ES-I3 (cell line): ENCODE data around the gene NCKAP1.
"Not testable (repeated sequence)": the region's sequence is repeated elsewhere in the genome, so short reads cannot be mapped to it uniquely, and the experiment has no call there.

Experiments used
- H3K36me3 ChIP-seq: 2 replicates; pipeline ENCODE4 v1.6.1; 2013; ENCODE audit warnings: mild to moderate bottlenecking, low read length, control low read depth, moderate library complexity; ENCODE audit not compliant: insufficient read depth
- H3K4me1 ChIP-seq: 2 replicates; pipeline ENCODE4 v1.6.1; 2013; ENCODE audit warnings: mild to moderate bottlenecking, control low read depth, low read length; ENCODE audit not compliant: insufficient read depth
- H3K9ac ChIP-seq: 2 replicates; pipeline ENCODE4 v1.6.1; 2013; ENCODE audit warnings: low read depth, mild to moderate bottlenecking, low read length, moderate library complexity
- H3K9me3 ChIP-seq: 2 replicates; pipeline ENCODE4 v1.6.1; 2013; ENCODE audit warnings: mild to moderate bottlenecking, low read length, moderate library complexity; ENCODE audit not compliant: control insufficient read depth, insufficient read depth

Gene NCKAP1

DNA sequence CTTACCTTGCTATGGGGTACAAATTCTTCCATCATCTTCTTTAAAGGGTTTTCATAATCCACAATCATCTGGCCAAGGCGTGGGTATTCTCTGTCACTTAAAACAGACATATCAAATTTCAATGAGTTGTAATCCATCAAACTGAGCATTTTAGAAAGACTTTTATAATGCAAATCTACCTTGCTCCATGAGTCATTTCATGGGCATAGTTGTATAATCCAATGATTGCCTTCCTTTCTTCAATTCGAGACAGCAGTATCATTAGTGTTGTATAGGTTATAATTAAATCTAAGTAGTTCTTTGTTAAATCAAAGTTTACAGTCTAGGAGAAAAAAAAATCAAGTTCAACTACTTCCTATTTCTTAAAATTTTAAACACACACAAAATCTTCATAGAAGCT, 36.3 kb downstream of the NCKAP1 start:
- Histone ChIP-seq H3K4me1 (peaks cover 10% of the 10 kb centered on the region; the same call in 1 of the 2 replicates), H3K9ac (no peak overlapping the region), H3K9me3 (no peaks in the 10 kb centered on the region), H3K36me3 (peaks cover 7% of the 10 kb centered on the region)

DNA sequence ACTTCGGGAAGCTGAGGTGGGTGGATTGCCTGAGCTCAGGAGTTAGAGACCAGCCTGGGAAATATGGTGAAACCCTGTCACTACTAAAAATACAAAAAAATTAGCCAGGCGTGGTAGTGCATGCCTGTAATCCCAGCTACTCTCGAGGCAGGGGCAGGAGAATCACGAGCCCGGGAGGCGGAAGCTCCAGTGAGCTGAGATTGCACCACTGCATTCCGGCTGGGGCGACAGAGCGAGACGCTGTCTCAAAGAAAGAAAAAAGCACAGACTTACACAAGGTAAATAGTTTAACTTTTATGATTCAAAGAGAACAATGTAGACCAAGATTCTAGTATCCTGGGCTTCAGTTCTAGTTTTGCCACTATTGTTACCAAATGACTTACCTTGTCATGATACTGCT, 37.4 kb downstream of the NCKAP1 start:
- Histone ChIP-seq H3K9ac (no peak overlapping the region), H3K36me3 (peaks cover 7% of the 10 kb centered on the region), H3K9me3 (no peaks in the 10 kb centered on the region), H3K4me1 (peaks cover 10% of the 10 kb centered on the region; the same call in 1 of the 2 replicates)

DNA sequence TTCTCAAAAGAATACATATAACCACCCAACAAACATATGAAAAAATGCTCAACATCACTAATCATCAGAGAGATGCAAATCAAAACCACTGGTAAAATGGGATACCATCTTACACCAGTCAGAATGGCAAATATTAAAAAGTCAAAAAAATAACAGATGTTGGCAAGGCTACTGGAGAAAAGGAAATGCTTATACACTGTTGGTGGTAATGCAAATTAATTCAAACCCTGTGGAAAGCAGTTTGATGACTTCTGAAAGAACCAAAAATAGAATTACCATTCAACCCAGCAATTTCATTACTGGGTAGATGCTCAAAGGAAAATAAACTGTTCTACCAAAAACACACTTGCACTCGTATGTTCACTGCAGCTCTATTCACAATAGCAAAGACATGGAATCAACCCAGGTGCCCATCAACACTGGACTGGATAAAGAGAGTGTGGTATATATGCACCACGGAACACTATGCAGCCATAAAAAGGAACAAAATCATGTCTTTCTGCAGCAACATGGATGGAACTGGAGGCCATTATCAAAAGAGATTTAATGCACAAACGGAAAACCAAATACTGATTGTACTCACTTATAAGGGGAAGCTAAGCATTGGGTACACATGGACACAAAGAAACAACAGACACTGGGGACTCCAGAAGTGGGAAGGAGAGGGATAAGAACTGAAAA, 38.8 kb downstream of the NCKAP1 start:
- Histone ChIP-seq H3K9ac (no peak overlapping the region), H3K4me1 (peaks cover 10% of the 10 kb centered on the region; the same call in 1 of the 2 replicates), H3K9me3 (no peaks in the 10 kb centered on the region), H3K36me3 (peaks cover 11% of the 10 kb centered on the region)

DNA sequence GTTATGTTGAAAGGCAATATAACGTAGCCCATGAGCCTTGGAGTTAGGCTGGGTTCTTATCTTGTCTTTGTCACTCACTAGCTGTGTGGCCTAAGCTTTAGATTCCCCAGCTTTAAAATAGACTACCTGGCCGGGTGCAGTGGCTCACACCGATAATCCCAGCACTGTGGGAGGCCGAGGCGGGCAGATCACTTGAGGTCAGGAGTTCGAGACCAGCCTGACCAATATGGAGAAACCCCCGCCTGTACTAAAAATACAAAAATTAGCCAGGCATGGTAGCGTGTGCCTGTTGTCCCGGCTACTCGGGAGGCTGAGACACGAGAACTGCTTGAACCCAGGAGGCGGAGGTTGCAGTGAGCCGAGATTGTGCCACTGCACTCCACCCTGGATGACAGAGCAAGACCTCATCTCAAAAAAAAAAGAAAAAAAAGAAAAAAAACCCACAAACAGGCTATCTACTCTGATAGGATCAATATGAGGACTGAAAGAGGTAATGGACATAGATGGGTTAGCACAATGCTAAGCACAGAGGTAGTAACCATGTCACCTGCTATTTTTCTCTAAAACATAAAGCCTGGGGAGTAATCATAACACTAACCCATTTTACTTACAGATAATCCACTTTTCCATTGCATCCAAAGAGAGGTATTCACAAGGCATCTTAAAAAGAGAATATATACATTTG, 43.9 kb downstream of the NCKAP1 start:
- Histone ChIP-seq H3K9ac (no peak overlapping the region), H3K9me3 (no peaks in the 10 kb centered on the region), H3K4me1 (no peaks in the 10 kb centered on the region), H3K36me3 (peaks cover 8% of the 10 kb centered on the region)

DNA sequence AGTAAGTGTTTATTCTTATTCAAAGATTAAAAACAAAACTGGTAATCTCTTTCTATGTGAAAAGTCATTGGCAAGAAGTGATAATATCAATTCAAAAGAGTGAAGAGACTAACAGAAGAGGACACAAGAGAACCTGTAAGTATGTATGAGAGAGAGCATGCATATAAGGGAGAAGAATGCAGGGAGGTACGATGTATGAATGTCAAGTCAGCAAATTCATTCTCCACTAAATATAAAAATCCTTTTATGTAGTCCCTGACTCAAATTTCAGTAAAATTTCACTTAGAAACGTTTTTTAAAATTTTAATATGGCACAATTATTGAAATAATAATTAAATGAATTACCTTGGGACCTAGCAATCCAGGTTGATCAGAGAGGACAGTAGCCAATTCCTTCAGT, 55.3 kb downstream of the NCKAP1 start:
- Histone ChIP-seq H3K9ac (no peak overlapping the region), H3K9me3 (no peaks in the 10 kb centered on the region), H3K4me1 (no peaks in the 10 kb centered on the region), H3K36me3 (peaks cover 6% of the 10 kb centered on the region; the same call in 1 of the 2 replicates)

DNA sequence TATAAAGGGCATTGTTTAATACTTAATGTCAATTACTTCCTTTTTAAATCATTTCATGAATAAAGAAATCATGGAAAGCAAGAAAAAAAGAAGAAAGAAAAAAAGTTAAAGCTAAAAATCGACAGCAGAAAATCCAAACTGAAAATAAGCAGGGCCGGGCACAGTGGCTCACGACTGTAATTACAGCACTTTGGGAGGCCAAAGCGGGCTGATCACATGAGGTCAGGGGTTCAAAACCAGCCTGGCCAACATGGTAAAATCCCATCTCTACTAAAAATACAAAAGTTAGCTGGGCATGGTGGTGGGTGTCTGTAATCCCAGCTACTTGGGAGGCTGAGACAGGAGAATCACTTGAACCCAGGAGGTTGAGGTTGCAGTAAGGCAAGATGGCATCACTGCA, 56.8 kb downstream of the NCKAP1 start:
- H3K4me1 ChIP-seq, H3K9me3 ChIP-seq, H3K36me3 ChIP-seq, H3K9ac ChIP-seq: not testable (repeated sequence)

DNA sequence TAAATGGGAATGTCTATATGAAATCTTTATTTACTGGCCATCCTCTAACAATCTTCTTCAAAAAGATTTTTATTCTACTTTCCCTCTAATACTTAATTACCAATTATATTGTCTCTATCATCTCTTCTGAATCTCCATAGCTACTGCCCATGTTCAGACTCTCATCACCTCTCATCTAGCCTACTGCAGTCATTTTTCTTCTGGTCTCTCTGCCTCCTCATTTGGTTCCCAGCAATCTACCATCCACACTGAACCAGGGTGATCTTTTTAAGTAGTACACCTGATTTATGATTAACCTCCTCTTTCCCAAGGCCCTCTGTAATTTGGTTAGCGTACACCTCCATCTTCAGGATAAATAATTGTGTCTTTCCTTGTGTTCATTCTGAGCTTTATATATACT, 57.6 kb downstream of the NCKAP1 start:
- no peaks in the 10 kb centered on the region for H3K4me1 ChIP-seq
- no peaks in the 10 kb centered on the region for H3K9me3 ChIP-seq
- H3K9ac ChIP-seq: no peak overlapping the region
- peaks cover 6% of the 10 kb centered on the region for H3K36me3 ChIP-seq

DNA sequence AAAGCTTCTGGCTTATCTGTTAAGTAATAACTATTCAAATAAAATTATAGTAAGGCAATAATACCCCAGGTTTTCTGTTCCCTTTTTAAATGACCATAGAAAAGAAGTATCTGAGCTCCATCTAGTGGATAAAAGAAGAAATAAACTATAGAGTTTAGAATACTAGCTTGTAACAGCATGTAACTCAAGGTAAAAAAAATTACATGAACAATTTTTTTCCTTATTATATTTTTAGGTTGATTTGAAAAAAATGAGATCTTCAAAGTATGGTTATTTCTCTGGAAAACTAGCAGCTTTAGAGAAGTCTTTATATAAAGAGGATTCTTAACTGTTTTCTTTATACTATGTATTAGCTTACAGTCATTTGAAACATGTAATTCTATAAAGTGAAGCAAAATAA, 58.1 kb downstream of the NCKAP1 start:
- H3K9ac ChIP-seq: no peak overlapping the region
- no peaks in the 10 kb centered on the region for H3K9me3 ChIP-seq
- H3K4me1 ChIP-seq: no peaks in the 10 kb centered on the region
- H3K36me3 ChIP-seq: peaks cover 6% of the 10 kb centered on the region

DNA sequence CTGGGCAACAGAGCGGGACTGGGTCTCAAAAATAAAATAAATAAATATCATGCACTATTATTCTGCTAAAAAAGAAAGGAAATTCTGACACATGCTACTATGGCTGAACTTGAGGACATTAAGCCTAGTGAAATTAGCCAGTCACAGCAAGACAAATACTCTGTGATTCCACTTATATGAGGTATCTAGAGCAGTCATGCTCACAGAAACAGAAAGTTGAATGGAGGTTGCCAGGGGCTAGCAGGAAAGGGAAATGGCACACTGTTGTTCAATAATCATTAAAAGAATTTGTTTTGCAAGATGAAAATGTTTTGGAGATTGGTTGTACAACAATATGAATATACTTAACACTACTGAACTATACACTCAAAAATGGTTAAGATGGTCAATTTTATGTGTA, 60.8 kb downstream of the NCKAP1 start:
- Histone ChIP-seq H3K9ac (no peak overlapping the region), H3K36me3 (peaks cover 6% of the 10 kb centered on the region), H3K4me1 (no peaks in the 10 kb centered on the region), H3K9me3 (no peaks in the 10 kb centered on the region)

DNA sequence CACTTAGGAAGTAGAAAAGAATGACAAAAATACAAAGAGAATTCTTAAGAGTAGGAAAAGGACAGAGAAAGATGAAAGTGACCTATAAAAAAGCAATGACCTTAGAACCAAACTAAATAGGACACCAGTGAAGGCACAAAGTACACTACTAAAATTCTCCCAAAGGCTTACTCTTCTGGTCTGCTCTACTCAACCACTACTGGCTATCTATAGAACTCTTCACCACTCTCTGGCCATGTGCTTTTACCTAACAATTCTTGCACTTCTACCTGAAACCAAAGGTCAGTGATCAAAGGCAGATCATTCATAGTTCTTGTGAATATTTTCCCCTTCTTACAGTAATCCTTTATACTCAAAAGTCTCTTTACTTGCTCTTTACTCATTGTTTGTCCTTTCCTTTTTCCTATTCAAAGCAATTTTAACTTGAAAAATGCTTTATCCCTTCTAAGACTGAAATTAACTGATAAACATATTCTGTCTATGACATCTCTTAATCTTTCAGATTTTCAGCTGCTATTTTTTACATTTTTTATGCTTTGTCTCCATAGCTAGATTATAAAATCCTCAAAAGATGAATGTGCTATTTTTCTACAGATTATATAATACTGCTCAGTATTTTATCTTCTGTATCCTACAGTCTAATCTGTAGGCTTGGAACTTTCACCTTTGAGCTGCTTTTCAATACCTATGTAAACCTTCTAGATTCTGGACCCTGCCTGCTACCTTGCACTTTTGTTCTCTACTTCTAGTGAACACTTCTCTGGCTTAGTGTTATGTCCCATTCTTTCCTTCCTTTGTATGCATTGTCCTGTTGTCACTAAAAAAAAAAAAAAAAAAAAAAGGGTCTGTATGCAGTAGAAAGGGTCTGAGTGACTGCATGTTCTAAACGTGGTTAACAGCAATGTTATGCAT, 64.6 kb downstream of the NCKAP1 start:
- H3K9me3 ChIP-seq: no peaks in the 10 kb centered on the region
- H3K36me3 ChIP-seq: peaks cover 4% of the 10 kb centered on the region; the same call in 1 of the 2 replicates
- H3K4me1 ChIP-seq: no peaks in the 10 kb centered on the region
- H3K9ac ChIP-seq: no peak overlapping the region

DNA sequence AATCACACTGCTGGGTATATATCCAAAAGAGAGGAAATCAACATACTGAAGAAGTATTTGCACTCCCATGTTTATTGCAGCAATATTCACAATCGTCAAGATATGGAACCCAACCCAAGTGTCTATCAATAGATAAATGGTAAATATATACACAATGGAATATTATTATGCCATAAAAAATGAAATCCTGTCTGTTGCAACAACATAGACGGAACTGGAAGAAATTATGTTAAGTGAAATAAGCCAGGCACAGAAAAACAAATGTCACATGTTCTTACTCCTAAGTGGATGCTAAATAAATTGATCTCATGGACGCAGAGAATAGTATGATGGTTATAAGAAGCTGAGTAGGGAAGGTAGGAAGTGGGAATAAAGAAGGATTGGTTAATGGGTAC, 65.7 kb downstream of the NCKAP1 start:
- H3K36me3 ChIP-seq: peaks cover 5% of the 10 kb centered on the region; the same call in 1 of the 2 replicates
- no peak overlapping the region for H3K9ac ChIP-seq
- H3K9me3 ChIP-seq: no peaks in the 10 kb centered on the region
- H3K4me1 ChIP-seq: no peaks in the 10 kb centered on the region

DNA sequence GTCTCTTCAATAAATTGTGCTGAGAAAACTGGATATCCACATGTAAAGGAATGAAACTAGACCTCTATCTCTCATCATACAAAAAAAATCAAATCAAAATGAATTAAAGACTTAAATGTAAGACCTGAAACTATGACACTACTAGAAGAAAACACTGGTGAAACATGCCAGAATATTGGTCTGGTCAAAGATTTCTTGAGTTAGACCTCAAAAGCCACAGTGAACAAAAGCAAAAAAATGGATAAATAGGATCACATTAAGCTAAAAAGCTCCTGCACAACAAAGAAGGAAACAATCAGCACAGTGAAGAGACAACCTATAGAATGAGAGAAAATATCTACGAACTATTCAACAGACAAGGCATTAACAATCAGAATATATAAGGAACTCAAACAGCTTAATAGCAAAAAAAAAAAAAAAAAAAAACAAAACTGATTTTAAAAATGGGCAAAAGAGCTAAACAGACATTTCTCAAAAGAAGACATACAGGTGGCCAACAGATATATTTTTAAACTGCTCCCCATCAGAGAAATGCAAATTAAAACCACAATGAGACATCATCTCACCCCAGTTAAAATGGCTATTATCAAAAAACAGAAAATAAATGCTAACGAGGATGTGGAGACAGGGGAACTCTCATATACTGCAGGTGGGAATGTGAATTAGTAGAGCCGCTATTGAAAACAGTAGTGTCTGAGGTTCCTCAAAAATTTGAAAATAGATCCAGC, 66.3 kb downstream of the NCKAP1 start:
- Histone ChIP-seq H3K9me3 (no peaks in the 10 kb centered on the region), H3K36me3 (peaks cover 2% of the 10 kb centered on the region; the same call in 1 of the 2 replicates), H3K4me1 (no peaks in the 10 kb centered on the region), H3K9ac (no peak overlapping the region)

DNA sequence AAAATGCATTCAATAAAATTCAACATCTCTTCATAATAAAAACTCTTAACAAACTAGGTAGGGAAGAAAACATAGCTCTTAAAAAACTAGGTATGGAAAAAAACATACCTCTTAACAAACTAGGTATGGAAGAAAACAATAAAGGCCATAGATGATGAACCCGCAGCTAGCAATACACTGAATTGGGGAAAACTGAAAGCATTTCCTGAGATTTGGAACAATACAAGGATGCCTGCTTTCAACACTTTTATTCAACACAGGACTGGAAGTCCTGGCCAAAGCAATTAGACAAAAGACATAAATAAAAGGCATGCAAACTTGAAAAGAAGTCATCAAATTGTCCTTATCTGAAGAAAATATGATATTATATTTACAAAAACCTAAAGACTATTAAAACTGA, 67.8 kb downstream of the NCKAP1 start:
- Histone ChIP-seq H3K36me3 (peaks cover 2% of the 10 kb centered on the region; the same call in 1 of the 2 replicates), H3K9ac (no peak overlapping the region), H3K4me1 (no peaks in the 10 kb centered on the region), H3K9me3 (no peaks in the 10 kb centered on the region)

DNA sequence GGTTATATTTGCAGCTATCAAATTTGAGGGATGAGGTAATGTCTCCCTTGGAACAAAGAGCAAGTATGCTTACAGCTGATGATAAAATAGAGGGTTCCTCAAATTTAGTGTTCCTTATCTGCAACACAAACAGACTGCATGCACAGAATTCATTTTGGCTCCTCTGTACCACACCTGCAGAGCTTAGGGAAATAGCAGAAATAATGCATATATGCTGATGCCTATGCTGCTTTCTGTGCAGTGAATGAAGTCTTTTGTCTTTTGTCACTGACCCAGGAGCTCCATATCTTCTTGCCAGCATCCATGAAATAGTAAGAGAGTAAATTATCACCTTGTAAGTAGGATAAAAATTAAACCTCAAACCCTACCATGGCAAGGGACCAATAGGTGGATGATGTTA, 69.8 kb downstream of the NCKAP1 start:
- Histone ChIP-seq H3K36me3 (0 out of 2 replicates have a peak, but pooled peaks cover 2% of the 10 kb centered on the region), H3K9me3 (no peaks in the 10 kb centered on the region), H3K4me1 (no peaks in the 10 kb centered on the region), H3K9ac (no peak overlapping the region)
